ENCODE results near the gene UBR2. TPM values are rescaled to one million over a fixed set of nuclear protein-coding genes. Genes with fewer than 3 reads are reported as not detected.

The UBR2 gene
- total RNA-seq, 4 donors from 2014 or later: 15.9 to 52.7 (median 49.4) TPM

DNA sequence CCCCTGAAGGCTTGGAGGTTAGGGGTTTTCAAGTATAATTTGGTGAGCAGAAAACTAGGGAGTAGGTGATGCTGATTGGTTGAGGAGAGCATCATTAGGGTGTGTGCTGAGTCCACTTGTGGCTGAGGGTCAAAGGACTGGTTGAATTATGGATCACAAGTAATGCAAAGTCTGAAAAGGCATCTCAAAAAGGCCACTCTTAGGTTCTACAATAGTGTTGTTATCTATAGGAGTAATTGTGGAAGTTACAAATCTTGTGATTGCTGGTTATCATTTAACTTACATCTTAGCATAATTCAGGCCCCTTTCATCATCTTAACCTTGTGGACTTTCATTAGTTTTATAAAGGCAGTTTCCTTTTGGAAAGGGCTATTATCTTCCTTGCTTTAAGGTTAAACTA lies 60.8 kb downstream of the UBR2 start:
- TF ChIP-seq EP300 (IDR thresholded peaks at IDR 0.05; ENCODE audit: low read depth): no peak
- TF ChIP-seq POLR2A (IDR thresholded peaks at IDR 0.05): no peak
- TF ChIP-seq POLR2AphosphoS5 (IDR thresholded peaks at IDR 0.05): no peak
- TF ChIP-seq, protein P1, sequence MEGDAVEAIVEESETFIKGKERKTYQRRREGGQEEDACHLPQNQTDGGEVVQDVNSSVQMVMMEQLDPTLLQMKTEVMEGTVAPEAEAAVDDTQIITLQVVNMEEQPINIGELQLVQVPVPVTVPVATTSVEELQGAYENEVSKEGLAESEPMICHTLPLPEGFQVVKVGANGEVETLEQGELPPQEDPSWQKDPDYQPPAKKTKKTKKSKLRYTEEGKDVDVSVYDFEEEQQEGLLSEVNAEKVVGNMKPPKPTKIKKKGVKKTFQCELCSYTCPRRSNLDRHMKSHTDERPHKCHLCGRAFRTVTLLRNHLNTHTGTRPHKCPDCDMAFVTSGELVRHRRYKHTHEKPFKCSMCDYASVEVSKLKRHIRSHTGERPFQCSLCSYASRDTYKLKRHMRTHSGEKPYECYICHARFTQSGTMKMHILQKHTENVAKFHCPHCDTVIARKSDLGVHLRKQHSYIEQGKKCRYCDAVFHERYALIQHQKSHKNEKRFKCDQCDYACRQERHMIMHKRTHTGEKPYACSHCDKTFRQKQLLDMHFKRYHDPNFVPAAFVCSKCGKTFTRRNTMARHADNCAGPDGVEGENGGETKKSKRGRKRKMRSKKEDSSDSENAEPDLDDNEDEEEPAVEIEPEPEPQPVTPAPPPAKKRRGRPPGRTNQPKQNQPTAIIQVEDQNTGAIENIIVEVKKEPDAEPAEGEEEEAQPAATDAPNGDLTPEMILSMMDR (IDR thresholded peaks at IDR 0.05): no peak
- H3K27me3 ChIP-seq: no peaks in the 10 kb centered on the region
- H3K36me3 ChIP-seq: peaks cover 0 to 32% (median 3%) of the 10 kb centered on the region in 4 donors
- no peak overlapping the region for H3K27ac ChIP-seq
- H3K9me3 ChIP-seq: no peaks in the 10 kb centered on the region
- intact Hi-C loops (cut with DNase I; ENCODE audit: low total_unique reads): no loop called here
- no peak for DNase-seq
- in situ Hi-C loops (cut with MboI; ENCODE audit: low pct_ligation_motif_present in 1 of 4, low pct_unique_long_range_greater_than_20kb in 1 of 4, low sequenced_read_pairs in 3 of 4): no loop called here
- H3K4me1 ChIP-seq: peaks cover 0 to 15% (median 2%) of the 10 kb centered on the region in 4 donors
- H3K4me3 ChIP-seq: no peak overlapping the region

DNA sequence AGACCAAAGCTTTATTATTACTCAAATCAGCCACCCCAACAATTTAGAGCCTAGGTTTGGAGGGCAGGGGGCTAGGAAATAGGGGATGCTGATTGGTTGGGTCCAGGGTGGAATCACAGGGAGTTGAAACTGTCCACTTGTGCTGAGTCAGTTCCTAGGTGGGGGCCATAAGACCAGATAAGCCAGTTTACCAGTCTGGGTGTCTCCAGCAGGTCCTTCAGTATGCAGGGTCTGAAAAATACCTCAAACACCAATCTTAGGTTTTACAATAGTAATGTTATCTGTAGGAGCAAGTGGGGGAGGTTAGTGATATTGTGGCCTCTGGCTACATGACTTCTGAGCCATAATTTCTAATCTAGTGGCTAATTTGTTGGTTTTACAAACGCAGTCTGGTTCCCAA lies 63.2 kb downstream of the UBR2 start:
- Histone ChIP-seq H3K4me3 (no peak overlapping the region), H3K4me1 (peaks cover 0 to 15% (median 2%) of the 10 kb centered on the region in 4 donors), H3K27ac (no peak overlapping the region), H3K9me3 (no peaks in the 10 kb centered on the region), H3K27me3 (no peaks in the 10 kb centered on the region), H3K36me3 (peaks cover 0 to 35% (median 7%) of the 10 kb centered on the region in 4 donors)
- intact Hi-C loops (cut with DNase I; ENCODE audit: low total_unique reads): no loop called here
- no peak for DNase-seq
- WGBS, 2 donors (ENCODE audit: low coverage in 1 of 2): 88 to 100% methylated on average over 1 of the region's 1 CpG
- in situ Hi-C loops (cut with MboI; ENCODE audit: low pct_ligation_motif_present in 1 of 4, low pct_unique_long_range_greater_than_20kb in 1 of 4, low sequenced_read_pairs in 3 of 4): no loop called here
- no peak for TF ChIP-seq POLR2A (IDR thresholded peaks at IDR 0.05)
- no peak for TF ChIP-seq POLR2AphosphoS5 (IDR thresholded peaks at IDR 0.05)
- TF ChIP-seq, protein P1 (IDR thresholded peaks at IDR 0.05): no peak
- no peak for TF ChIP-seq EP300 (IDR thresholded peaks at IDR 0.05; ENCODE audit: low read depth)

DNA sequence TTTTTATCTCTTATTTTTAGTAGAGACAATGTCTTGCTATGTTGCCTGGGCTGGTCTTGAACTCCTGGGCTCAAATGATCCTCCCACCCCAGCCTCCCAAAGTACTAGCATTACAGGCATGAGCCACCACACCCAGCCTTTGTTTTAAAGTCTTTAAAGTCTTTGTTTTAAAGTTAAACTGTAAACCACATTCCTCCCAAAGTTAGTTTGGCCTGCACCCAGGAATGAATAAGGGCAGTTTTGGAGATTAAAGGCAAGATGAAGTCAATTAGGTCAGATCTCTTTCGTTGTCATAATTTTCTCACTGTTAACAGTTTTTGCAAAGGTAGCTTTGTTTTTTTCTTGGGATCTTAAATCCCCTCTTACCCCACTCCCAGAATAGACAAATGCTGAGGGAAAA lies 63.8 kb downstream of the UBR2 start:
- H3K36me3 ChIP-seq: peaks cover 0 to 42% (median 8%) of the 10 kb centered on the region in 4 donors

DNA sequence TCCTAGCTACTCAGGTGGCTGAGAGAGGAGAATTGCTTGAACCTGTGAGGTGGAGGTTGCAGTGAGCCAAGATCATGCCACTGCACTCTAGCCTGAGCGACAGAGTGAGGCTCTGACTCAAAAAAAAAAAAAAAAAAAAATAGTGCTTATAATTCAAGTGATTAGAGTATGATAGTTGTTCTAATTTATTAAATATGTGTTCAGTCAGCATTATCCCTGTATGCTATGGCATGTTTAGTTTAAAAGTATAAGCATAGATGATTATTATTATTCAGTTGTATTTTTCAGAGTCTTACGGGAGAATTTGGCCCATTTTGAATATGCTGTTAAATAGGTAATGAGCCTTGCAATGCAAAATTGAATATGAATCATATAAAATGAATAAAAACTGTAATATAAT lies 64.8 kb downstream of the UBR2 start:
- H3K4me1 ChIP-seq: peaks cover 0 to 15% (median 2%) of the 10 kb centered on the region in 4 donors
- no peaks in the 10 kb centered on the region for H3K27me3 ChIP-seq
- WGBS, 2 donors (ENCODE audit: low coverage in 1 of 2): 94% methylated on average over 2 of the region's 2 CpGs
- intact Hi-C loops (cut with DNase I; ENCODE audit: low total_unique reads): no loop called here
- DNase-seq: no peak
- in situ Hi-C loops (cut with MboI; ENCODE audit: low pct_ligation_motif_present in 1 of 4, low pct_unique_long_range_greater_than_20kb in 1 of 4, low sequenced_read_pairs in 3 of 4): no loop called here
- TF ChIP-seq, protein P1 (IDR thresholded peaks at IDR 0.05): no peak
- TF ChIP-seq POLR2AphosphoS5 (IDR thresholded peaks at IDR 0.05) (no peak), EP300 (IDR thresholded peaks at IDR 0.05; ENCODE audit: low read depth) (no peak), POLR2A (IDR thresholded peaks at IDR 0.05) (no peak)
- H3K9me3 ChIP-seq: no peaks in the 10 kb centered on the region
- no peak overlapping the region for H3K4me3 ChIP-seq
- H3K27ac ChIP-seq: no peak overlapping the region
- peaks cover 0 to 51% (median 10%) of the 10 kb centered on the region in 4 donors for H3K36me3 ChIP-seq

More for the DNA sequence above, 63.8 kb downstream of the UBR2 start:
- in situ Hi-C loops (cut with MboI; ENCODE audit: low pct_ligation_motif_present in 1 of 4, low pct_unique_long_range_greater_than_20kb in 1 of 4, low sequenced_read_pairs in 3 of 4) (no loop called here), intact Hi-C loops (cut with DNase I; ENCODE audit: low total_unique reads) (no loop called here)
- Histone ChIP-seq H3K9me3 (no peaks in the 10 kb centered on the region), H3K4me1 (peaks cover 0 to 15% (median 2%) of the 10 kb centered on the region in 4 donors), H3K27ac (no peak overlapping the region), H3K4me3 (no peak overlapping the region), H3K27me3 (no peaks in the 10 kb centered on the region)
- no peak for DNase-seq
- WGBS, 2 donors (ENCODE audit: low coverage in 1 of 2): 27 to 55% methylated on average over 1 of the region's 1 CpG
- TF ChIP-seq, protein P1 (IDR thresholded peaks at IDR 0.05): no peak
- no peak for TF ChIP-seq POLR2A (IDR thresholded peaks at IDR 0.05)
- no peak for TF ChIP-seq EP300 (IDR thresholded peaks at IDR 0.05; ENCODE audit: low read depth)
- TF ChIP-seq POLR2AphosphoS5 (IDR thresholded peaks at IDR 0.05): no peak
